ENCODE measurements around the gene BTBD8. TPM values are rescaled to one million over a fixed set of nuclear protein-coding genes. Genes with fewer than 3 reads are reported as not detected.

BTBD8 gene
- total RNA-seq = 1 to 10 TPM; 6.0 to 7.5 TPM
- polyA plus RNA-seq = 1 to 10 TPM in 1 of 2 donors, under 1 TPM in 1; 0.46 to 1.5 TPM

DNA sequence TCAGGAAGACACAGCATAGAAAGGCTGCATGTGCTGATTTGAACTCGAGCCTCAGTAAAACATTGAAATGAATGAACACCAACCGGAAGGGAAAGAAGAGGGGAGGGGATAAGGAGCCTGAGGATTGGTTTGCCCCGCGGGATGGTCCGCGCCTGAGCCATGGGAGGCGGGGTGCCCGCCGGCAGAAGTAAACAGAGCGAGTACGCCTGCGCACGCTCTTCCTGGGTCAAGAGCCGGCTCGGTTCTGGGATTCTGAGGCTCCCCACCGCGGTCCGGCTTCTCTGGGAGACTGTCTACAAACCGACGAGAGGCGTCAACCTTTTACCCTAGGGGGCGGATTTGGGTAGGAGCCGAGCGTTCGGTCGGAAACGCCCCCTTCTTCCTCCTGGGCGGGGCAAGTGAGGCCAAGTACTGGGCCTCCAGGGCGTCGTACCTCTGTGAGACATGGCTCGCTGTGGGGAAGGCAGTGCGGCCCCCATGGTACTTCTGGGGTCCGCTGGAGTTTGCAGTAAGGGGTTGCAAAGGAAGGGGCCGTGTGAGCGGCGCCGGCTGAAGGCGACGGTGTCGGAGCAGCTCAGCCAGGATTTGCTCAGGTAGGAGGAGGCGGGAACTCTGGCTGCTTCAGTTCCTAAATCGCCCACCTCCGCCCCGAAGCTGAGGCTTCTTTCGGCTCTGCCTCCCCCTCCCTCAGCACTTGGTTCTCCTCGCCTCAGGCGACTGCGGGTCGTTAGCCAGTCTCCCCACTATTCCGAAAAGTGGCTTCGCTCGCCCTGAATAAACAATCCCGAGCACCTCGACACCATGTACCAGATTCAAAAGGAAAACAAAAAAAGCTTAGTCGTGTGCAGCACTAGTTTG, at the start of gene BTBD8:
TSS of gene BTBD8 (plus strand) at position 218 of the 858 bp plus-strand sequence. CDS start at position 445, 227 bp downstream.
- Mint-ChIP-seq H3K36me3 (peaks cover 8 to 11% of the 10 kb centered on the region in 2 donors), H3K27ac (peak within 1 kb of the TSS; percentile 42 to 96 (median 91)), H3K27me3 (no peaks in the 10 kb centered on the region), H3K9me3 (peaks cover 0 to 9% (median 6%) of the 10 kb centered on the region in 8 donors), H3K4me1 (peaks cover 13 to 43% (median 18%) of the 10 kb centered on the region in 4 donors), H3K4me3 (peak within 1 kb of the TSS; percentile 92 to 99 (median 98))
- ChIA-PET POLR2A (ENCODE audit: partially characterized antibody) (interaction anchor here (0.6 to 1.1 kb wide), 4 partner anchors 12 to 752 kb away, joined by 3 to 4 read pairs (median 3); no protein-coding TSS in a partner anchor), CTCF (ENCODE audit: partially characterized antibody) (interaction anchor here (1.0 to 1.5 kb wide), 3 partner anchors 18 to 284 kb away, joined by 3 read pairs; no protein-coding TSS in a partner anchor)
- peak within 1 kb of the TSS; percentile 68 to 89 for H3K4me3 ChIP-seq (ENCODE audit: low read length in 2 of 2)
- H3K9me3 ChIP-seq (ENCODE audit: control insufficient read depth in 1 of 2, low read length in 2 of 2) = no peaks in the 10 kb centered on the region
- H3K27me3 ChIP-seq (ENCODE audit: insufficient read depth, low read length) = no peaks in the 10 kb centered on the region
- peaks cover 7% of the 10 kb centered on the region for H3K4me1 ChIP-seq (ENCODE audit: insufficient read depth, low read length)
- peak; percentile 83 to 89 (median 84) for DNase-seq
- no peaks in the 10 kb centered on the region for H3K36me3 ChIP-seq (ENCODE audit: insufficient read depth, low read length)
- peak within 1 kb of the TSS; percentile 60 for H3K27ac ChIP-seq (ENCODE audit: low read depth, low read length)
- intact Hi-C loops (cut with micrococcal nuclease) = loop anchor here (5.0 kb wide), 1 partner anchor 217 kb away; the partner anchor contains the start of genes GLMN and RPAP2

GRCh38 chr1:92030656-92031107, 49.5 kb upstream of the BTBD8 start:
- ChIA-PET POLR2A (ENCODE audit: partially characterized antibody) (interaction anchor here (0.8 to 1.4 kb wide), 3 partner anchors 13 to 52 kb away, joined by 3 to 4 read pairs (median 4); no protein-coding TSS in a partner anchor), CTCF (ENCODE audit: partially characterized antibody) (interaction anchor here (0.6 to 0.8 kb wide), 3 partner anchors 10 to 33 kb away, joined by 3 read pairs; no protein-coding TSS in a partner anchor)
- Mint-ChIP-seq H3K27ac (peak overlapping the region in 4 of 7 donors; percentile 30 to 72 (median 54)), H3K4me3 (peak overlapping the region; percentile 71 to 84 (median 81)), H3K4me1 (peaks cover 3 to 20% (median 14%) of the 10 kb centered on the region in 4 donors), H3K36me3 (no peaks in the 10 kb centered on the region), H3K9me3 (peaks cover 0 to 2% (median 0%) of the 10 kb centered on the region in 8 donors), H3K27me3 (peaks cover 16 to 24% of the 10 kb centered on the region in 2 donors)
- no peaks in the 10 kb centered on the region for H3K36me3 ChIP-seq (ENCODE audit: insufficient read depth, low read length)
- no peak overlapping the region for H3K27ac ChIP-seq (ENCODE audit: low read depth, low read length)
- H3K27me3 ChIP-seq (ENCODE audit: insufficient read depth, low read length) = no peaks in the 10 kb centered on the region
- H3K9me3 ChIP-seq (ENCODE audit: control insufficient read depth in 1 of 2, low read length in 2 of 2) = no peaks in the 10 kb centered on the region
- peaks cover 12% of the 10 kb centered on the region for H3K4me1 ChIP-seq (ENCODE audit: insufficient read depth, low read length)
- peak in 1 of 5 donors; percentile 21 for DNase-seq
- H3K4me3 ChIP-seq (ENCODE audit: low read length in 2 of 2) = peak overlapping the region in 1 of 2 donors; percentile 58
- intact Hi-C loops (cut with micrococcal nuclease) = no loop called here

- Histone ChIP-seq H3K27me3 (ENCODE audit: insufficient read depth, low read length) (no peaks in the 10 kb centered on the region), H3K27ac (ENCODE audit: low read depth, low read length) (no peak overlapping the region), H3K9me3 (ENCODE audit: control insufficient read depth in 1 of 2, low read length in 2 of 2) (no peaks in the 10 kb centered on the region), H3K36me3 (ENCODE audit: insufficient read depth, low read length) (no peaks in the 10 kb centered on the region), H3K4me3 (ENCODE audit: low read length in 2 of 2) (no peak overlapping the region), H3K4me1 (ENCODE audit: insufficient read depth, low read length) (peaks cover 12% of the 10 kb centered on the region)
- POLR2A ChIA-PET (ENCODE audit: partially characterized antibody) = interaction anchor here (0.8 to 1.4 kb wide), 4 partner anchors 12 to 51 kb away, joined by 3 to 4 read pairs (median 4); no protein-coding TSS in a partner anchor
- peaks cover 16 to 25% of the 10 kb centered on the region in 2 donors for H3K27me3 Mint-ChIP-seq
- peaks cover 3 to 20% (median 14%) of the 10 kb centered on the region in 4 donors for H3K4me1 Mint-ChIP-seq
- H3K36me3 Mint-ChIP-seq = no peaks in the 10 kb centered on the region
- peaks cover 0 to 2% (median 0%) of the 10 kb centered on the region in 8 donors for H3K9me3 Mint-ChIP-seq
- intact Hi-C loops (cut with micrococcal nuclease) = no loop called here
- DNase-seq = peak in 1 of 5 donors; percentile 26
- peak overlapping the region in 2 of 7 donors; percentile 4 to 38 for H3K27ac Mint-ChIP-seq
- CTCF ChIA-PET (ENCODE audit: partially characterized antibody) = no interaction called here
- H3K4me3 Mint-ChIP-seq = no peak overlapping the region
Observed at GRCh38 chr1:92031281-92032110, 48.6 kb upstream of the BTBD8 start.

- Mint-ChIP-seq H3K36me3 (no peaks in the 10 kb centered on the region), H3K27me3 (peaks cover 4% of the 10 kb centered on the region in 2 donors), H3K9me3 (no peaks in the 10 kb centered on the region), H3K4me1 (no peaks in the 10 kb centered on the region), H3K4me3 (no peak overlapping the region), H3K27ac (no peak overlapping the region)
- ChIA-PET POLR2A (ENCODE audit: partially characterized antibody) (no interaction called here), CTCF (ENCODE audit: partially characterized antibody) (interaction anchor here (1.2 kb wide), 1 partner anchor 110 kb away, joined by 3 read pairs; no protein-coding TSS in a partner anchor)
- Histone ChIP-seq H3K4me1 (ENCODE audit: insufficient read depth, low read length) (no peaks in the 10 kb centered on the region), H3K4me3 (ENCODE audit: low read length in 2 of 2) (no peak overlapping the region), H3K27ac (ENCODE audit: low read depth, low read length) (no peak overlapping the region), H3K9me3 (ENCODE audit: control insufficient read depth in 1 of 2, low read length in 2 of 2) (no peaks in the 10 kb centered on the region), H3K36me3 (ENCODE audit: insufficient read depth, low read length) (no peaks in the 10 kb centered on the region), H3K27me3 (ENCODE audit: insufficient read depth, low read length) (no peaks in the 10 kb centered on the region)
- DNase-seq = no peak
- intact Hi-C loops (cut with micrococcal nuclease) = no loop called here
Observed at GRCh38 chr1:92037400-92037799, 42.7 kb upstream of the BTBD8 start.

- Histone ChIP-seq H3K4me3 (ENCODE audit: low read length in 2 of 2) (no peak overlapping the region), H3K4me1 (ENCODE audit: insufficient read depth, low read length) (no peaks in the 10 kb centered on the region), H3K27ac (ENCODE audit: low read depth, low read length) (no peak overlapping the region), H3K27me3 (ENCODE audit: insufficient read depth, low read length) (no peaks in the 10 kb centered on the region), H3K9me3 (ENCODE audit: control insufficient read depth in 1 of 2, low read length in 2 of 2) (no peaks in the 10 kb centered on the region), H3K36me3 (ENCODE audit: insufficient read depth, low read length) (no peaks in the 10 kb centered on the region)
- DNase-seq = no peak
- Mint-ChIP-seq H3K4me3 (no peak overlapping the region), H3K27ac (no peak overlapping the region), H3K4me1 (no peaks in the 10 kb centered on the region), H3K9me3 (no peaks in the 10 kb centered on the region), H3K27me3 (peaks cover 2 to 4% of the 10 kb centered on the region in 2 donors), H3K36me3 (no peaks in the 10 kb centered on the region)
- POLR2A ChIA-PET (ENCODE audit: partially characterized antibody) = no interaction called here
- CTCF ChIA-PET (ENCODE audit: partially characterized antibody) = no interaction called here
- intact Hi-C loops (cut with micrococcal nuclease) = no loop called here
Observed at GRCh38 chr1:92038695-92039346, 41.3 kb upstream of the BTBD8 start.

GRCh38 chr1:92040971-92041370, 39.2 kb upstream of the BTBD8 start:
- Mint-ChIP-seq H3K27ac (no peak overlapping the region), H3K4me3 (no peak overlapping the region), H3K4me1 (no peaks in the 10 kb centered on the region), H3K27me3 (peaks cover 0 to 2% of the 10 kb centered on the region in 2 donors), H3K36me3 (no peaks in the 10 kb centered on the region), H3K9me3 (no peaks in the 10 kb centered on the region)
- Histone ChIP-seq H3K4me3 (ENCODE audit: low read length in 2 of 2) (no peak overlapping the region), H3K4me1 (ENCODE audit: insufficient read depth, low read length) (no peaks in the 10 kb centered on the region), H3K36me3 (ENCODE audit: insufficient read depth, low read length) (no peaks in the 10 kb centered on the region), H3K9me3 (ENCODE audit: control insufficient read depth in 1 of 2, low read length in 2 of 2) (no peaks in the 10 kb centered on the region), H3K27me3 (ENCODE audit: insufficient read depth, low read length) (no peaks in the 10 kb centered on the region), H3K27ac (ENCODE audit: low read depth, low read length) (no peak overlapping the region)
- POLR2A ChIA-PET (ENCODE audit: partially characterized antibody) = no interaction called here
- CTCF ChIA-PET (ENCODE audit: partially characterized antibody) = no interaction called here
- no peak for DNase-seq
- intact Hi-C loops (cut with micrococcal nuclease) = no loop called here
